Superior temporal gyrus (tissue), 1 donor: Measurements from ENCODE around the gene GJC2.

Source experiments
- DNase-seq: peaks from one replicate; pipeline ENCODE4 v3.0.0-alpha.2; 2016; ENCODE audit errors: extremely low spot score

GJC2 gene

GRCh38 chr1:228194921-228195812, 45.4 kb downstream of the GJC2 start:
- DNase-seq, result no peak

GRCh38 chr1:228197555-228198147, 47.9 kb downstream of the GJC2 start:
- DNase-seq, result no peak

GRCh38 chr1:228198977-228199590, 49.4 kb downstream of the GJC2 start:
- no peak for DNase-seq

GRCh38 chr1:228204958-228205357, 55.2 kb downstream of the GJC2 start:
- no peak for DNase-seq

- no peak for DNase-seq
Observed at GRCh38 chr1:228205526-228206436, 56.1 kb downstream of the GJC2 start.

GRCh38 chr1:228206582-228207351, 57.0 kb downstream of the GJC2 start:
- DNase-seq, result no peak

GRCh38 chr1:228207381-228207810, 57.7 kb downstream of the GJC2 start:
- no peak for DNase-seq

GRCh38 chr1:228207851-228208821, 58.4 kb downstream of the GJC2 start, which contains the start of gene OBSCN:
OBSCN (plus strand) TSS chr1:228208044; CDS start chr1:228211784, 3,740 bp downstream.
- no peak for DNase-seq

GRCh38 chr1:228208831-228209551, 59.3 kb downstream of the GJC2 start:
- no peak for DNase-seq
